GM18511 (cell line): Measurements from ENCODE around the gene PIGV.
A peak's percentile ranks its signal among the peaks of the same experiment; 100 is the strongest.

Source experiments
- ATAC-seq: cut with Tn5 transposase; IDR thresholded peaks from one replicate; pipeline ENCODE4 v1.9.1; 2021; ENCODE audit warnings: mild to moderate bottlenecking, moderate library complexity; ENCODE audit not compliant: unreplicated experiment

The PIGV gene

GRCh38 chr1:26787706-26788514, at the start of gene PIGV:
TSS of gene PIGV (plus strand) at chr1:26787950. CDS start at chr1:26790816, 2,866 bp downstream.
- ATAC-seq = peak; percentile 65

- ATAC-seq = no peak
Observed at GRCh38 chr1:26739329-26739914, 48.3 kb upstream of the PIGV start.

GRCh38 chr1:26740023-26740634, 47.6 kb upstream of the PIGV start:
- no peak for ATAC-seq

DNA sequence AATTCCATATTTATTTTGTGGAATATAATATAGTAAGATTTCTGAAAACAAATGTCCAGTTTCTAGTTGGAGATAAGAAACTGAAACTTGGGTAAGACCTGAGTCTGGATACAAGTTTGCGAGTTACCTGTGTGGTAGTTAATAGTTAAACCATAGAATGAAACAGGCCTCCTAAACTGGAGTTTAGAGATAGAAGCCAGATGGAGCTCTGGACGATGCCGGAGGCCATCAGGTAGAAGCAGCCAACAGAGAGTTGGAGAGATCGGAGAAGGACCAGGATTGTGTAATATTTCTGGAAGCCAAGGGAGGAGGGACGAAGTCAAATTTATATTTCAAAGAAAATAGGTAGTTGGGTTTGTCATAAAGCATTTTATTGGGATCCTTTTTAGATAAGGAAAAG, 46.8 kb upstream of the PIGV start:
- ATAC-seq = no peak

DNA sequence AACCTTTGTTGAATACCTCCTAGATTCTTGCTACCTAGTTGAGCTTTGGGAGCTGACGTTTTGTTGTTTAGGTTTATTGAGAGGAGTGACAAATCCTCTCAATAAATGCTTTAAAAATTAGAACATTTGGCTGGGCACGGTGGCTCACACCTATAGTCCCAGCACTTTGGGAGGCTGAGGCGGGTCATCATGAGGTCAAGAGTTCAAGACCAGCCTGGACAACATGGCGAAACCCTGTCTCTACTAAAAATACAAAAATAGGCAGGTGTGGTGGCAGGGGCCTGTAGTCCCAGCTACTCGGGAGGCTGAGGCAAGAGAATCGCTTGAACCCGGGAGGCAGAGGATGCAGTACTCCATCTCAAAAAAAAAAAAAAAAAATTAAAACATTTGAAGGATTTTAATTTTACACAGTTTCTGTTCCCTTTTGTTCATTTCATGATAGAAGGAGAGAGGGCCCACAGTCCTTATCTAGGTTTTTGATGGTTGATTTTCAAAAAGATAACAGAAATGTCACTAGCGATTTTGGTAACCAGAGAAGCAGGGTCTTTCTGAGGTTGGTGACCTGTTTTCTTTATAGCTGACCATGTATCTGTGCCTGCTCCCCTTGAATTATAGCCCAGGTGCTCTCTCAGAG, 44.2 kb upstream of the PIGV start:
- peak; percentile 12 for ATAC-seq

- ATAC-seq = peak; percentile 99
Observed at GRCh38 chr1:26744075-26744959, 43.4 kb upstream of the PIGV start.

- no peak for ATAC-seq
Observed at GRCh38 chr1:26745191-26745590, 42.6 kb upstream of the PIGV start.

DNA sequence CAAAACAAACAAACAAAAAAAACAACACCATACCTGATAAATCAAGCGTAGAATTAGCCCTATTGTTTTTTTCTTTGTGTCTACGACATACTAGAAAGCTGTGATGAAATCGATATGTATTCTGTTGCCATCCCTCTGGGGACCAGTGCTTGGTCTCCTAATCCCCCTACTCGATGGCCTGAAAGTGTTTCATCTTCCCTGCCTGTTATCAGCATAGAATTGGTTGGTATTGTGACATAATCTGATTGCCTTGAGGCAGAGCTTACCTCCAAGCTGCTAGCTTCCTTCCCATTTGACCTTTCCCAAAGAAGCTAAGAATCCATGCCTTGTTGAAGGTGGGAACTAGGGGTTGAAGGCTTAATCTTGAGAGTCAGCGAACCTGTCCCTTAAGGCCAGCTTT, 40.7 kb upstream of the PIGV start:
- no peak for ATAC-seq

GRCh38 chr1:26748351-26748750, 39.4 kb upstream of the PIGV start:
- ATAC-seq = no peak

DNA sequence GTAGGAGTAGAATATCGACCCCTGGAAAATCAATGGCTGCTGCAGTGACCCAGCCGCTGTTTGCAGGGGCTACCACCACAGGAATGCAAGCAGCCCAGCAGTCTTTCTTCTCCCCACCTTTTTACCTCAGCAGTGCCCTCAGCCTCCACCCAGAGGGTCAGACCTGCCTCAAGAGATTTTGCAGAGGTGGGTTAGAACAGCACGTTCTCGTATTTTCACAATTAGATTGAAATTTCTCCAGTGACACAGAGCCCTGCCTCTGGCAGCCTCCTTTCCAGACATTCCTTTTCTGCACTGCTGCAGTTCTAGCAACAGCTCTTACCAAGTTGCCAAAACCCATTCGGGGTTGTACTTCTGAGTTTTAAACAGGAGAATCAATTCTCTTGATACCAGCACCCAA, 38.3 kb upstream of the PIGV start:
- ATAC-seq = no peak

DNA sequence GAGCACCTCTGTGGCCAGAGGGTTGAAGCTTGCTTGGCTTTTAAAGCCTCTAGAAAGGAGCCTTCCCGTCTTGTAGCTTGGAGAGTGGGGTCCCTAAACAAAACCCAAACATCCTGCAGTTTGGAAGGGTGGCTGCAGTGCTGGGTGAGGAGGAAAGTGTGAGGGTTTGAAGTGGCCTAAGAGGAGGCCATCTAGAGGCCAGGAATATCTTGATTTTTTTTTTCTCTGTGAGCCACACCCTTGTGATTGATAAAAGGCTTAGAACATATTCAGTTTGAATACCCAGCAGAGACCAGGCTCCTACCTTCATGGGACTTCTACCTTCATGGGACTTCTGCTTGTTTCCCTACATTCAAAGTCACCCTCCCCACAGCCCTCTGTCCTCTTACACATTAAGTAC, 37.3 kb upstream of the PIGV start:
- ATAC-seq = no peak

DNA sequence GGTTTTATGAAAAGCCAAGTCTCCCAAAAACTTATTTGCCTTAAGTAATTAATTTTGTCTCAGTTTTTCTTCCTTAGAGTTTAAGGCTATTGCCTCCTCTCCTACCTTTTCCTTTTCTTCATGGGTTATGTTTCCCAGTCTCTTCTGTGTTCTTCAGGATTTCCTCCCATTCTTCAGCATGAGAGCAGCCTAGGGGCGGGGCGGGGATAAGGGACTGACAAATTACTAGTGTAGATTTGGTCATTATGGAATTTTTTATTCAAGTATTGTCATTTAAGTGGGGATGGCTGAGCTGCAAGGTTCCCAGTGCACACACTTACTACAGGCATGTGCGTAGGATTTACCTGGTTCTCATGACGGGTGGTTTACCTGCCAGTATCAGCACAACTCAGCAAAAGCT, 35.2 kb upstream of the PIGV start:
- ATAC-seq = no peak

DNA sequence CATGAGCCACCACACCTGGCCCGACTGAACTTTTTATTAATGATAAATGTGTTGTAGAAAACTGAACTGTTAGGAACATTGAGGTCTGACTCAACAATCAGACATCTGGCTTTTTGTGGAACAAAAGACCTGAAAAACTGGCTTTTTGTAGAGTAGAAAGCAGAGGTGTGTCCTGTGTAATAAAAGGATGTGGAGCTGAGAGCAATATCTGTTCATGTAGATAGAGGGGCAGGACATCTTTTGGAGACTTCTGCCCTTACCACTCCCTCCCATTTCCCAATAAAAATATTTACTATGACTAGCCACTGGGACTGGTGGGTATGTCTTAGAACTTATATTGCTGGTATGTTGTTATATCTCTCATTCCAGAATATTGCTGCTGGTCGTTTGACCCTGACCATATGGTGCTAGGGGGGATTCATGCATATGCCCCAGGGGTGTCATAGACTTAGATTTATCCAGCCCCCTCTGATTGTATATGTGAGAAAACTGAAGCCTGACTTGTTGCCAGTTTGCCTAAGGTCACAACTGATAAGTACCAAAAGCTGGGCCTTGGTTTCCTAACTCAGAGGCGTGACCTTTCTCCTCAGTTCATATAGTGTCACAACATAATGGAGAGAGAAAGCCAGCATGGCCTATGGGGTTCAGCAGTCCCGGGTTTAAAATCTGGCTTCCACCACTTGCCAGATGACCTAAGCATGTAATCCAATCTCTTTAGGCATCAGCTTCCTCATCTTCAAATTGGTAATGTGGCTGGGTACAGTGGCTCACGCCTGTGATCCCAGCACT, 33.5 kb upstream of the PIGV start:
- no peak for ATAC-seq

DNA sequence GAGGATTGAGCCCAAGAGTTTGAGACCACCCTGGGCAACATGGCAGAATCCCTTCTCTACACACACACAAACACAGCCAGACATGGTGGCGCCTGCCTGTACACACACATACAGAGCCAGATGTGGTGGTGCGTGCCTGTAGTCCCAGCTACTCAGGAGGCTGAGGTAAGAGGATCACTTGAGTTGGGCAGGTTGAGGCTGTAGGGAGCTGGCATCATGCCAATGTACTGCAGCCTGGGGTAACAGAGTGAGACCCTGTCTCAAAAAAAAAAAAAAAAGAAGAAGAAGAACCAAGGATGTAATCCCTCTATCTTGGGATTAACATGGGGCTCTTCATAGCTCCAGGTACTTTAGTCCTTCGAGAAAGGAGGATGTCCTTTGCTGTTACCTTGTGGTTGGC, 29.4 kb upstream of the PIGV start:
- ATAC-seq = no peak

DNA sequence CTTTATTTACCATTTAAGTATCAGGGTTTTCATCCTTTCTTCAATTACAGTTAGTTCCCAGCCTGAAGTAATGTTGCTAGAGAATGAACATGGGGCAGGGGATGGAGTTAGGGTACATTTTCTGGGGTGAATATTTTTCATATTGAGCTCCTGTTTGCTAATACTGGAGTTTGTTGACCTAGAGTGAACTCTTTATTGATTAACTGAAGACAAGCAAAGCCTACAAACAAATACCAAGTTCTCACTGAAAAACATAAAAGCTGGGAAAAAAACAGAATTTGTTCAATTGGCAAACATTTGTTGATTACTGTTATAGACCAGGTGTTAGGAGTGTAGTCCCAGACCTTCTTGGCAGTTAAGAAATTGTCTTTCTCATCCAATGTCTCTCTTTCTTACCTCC, 28.2 kb upstream of the PIGV start:
- ATAC-seq = no peak

GRCh38 chr1:26761217-26761616, 26.5 kb upstream of the PIGV start:
- no peak for ATAC-seq

GRCh38 chr1:26767714-26768113, 20.0 kb upstream of the PIGV start:
- ATAC-seq = no peak

DNA sequence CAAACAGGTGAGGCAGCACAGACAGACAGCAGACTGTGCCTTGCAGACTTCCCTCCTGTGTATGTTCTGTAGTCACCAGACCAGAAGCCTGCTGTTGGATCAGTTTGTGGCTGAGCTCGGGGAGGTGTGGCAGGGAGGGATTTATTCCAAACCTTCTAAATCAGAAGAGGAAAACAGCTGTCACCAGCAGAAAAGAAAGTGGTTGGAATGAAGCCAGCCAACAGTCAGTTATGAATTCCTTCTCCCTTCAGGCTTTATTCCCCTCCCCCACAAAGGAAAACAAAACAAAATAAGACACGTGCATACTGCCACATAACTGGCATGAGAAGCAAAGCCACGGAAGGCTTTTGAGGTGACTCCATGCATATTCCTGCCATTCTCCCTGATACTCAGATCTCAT, 19.0 kb upstream of the PIGV start:
- no peak for ATAC-seq

- ATAC-seq = no peak
Observed at GRCh38 chr1:26771285-26771642, 16.5 kb upstream of the PIGV start.
